ENCODE measurements around the gene DUSP22. TPM values are rescaled to one million over a fixed set of nuclear protein-coding genes. Genes with fewer than 3 reads are reported as not detected.

Gene DUSP22
- total and polyA plus RNA-seq, 2 of the 8 experiments (the other 6 are each of a cell fraction or from before 2014, with no cell fraction given) = 15.5 to 32.4 TPM

- Histone ChIP-seq H3K4ac (replicated peaks; ENCODE audit: insufficient read length, low read depth, low read length) (no peak overlapping the region), H3K4me3 (ENCODE audit: extremely low read depth in 1 of 4, insufficient read depth in 2 of 4, low read depth in 3 of 4, low read length in 4 of 4) (no peak overlapping the region), H3K9me3 (ENCODE audit: insufficient read depth in 2 of 2, low read depth in 1 of 2, low read length in 1 of 2) (peaks cover 30 to 80% of the 10 kb centered on the region in 2 experiments), H3K23me2 (ENCODE audit: low read depth, low read length) (peaks cover 13% of the 10 kb centered on the region), H2BK12ac (ENCODE audit: low read depth, low read length) (no peak overlapping the region), H3K27me3 (replicated peaks in 1 of 4; ENCODE audit: control insufficient read depth in 3 of 4, extremely low read depth in 1 of 4, insufficient read depth in 3 of 4, low read length in 3 of 4) (0 out of 7 replicates have a peak, but pooled peaks cover 0 to 3% (median 0%) of the 10 kb centered on the region in 4 experiments), H2AK5ac (ENCODE audit: low read depth, low read length) (no peak overlapping the region), H3K9ac (replicated peaks in 1 of 4; ENCODE audit: extremely low read depth in 1 of 4, low read depth in 3 of 4, low read length in 3 of 4) (no peak overlapping the region), H3K27ac (ENCODE audit: low read depth, low read length) (no peak overlapping the region), H4K91ac (replicated peaks; ENCODE audit: insufficient read length, low read length) (no peak overlapping the region), H2BK120ac (replicated peaks; ENCODE audit: low read depth, low read length) (no peak overlapping the region), H3K18ac (ENCODE audit: extremely low read depth, low read length) (no peak overlapping the region), H2BK5ac (ENCODE audit: low read depth, low read length) (no peak overlapping the region), H2BK20ac (ENCODE audit: low read length) (no peak overlapping the region), H4K8ac (ENCODE audit: extremely low read depth, insufficient read depth, low read length) (no peak overlapping the region), H3K23ac (ENCODE audit: insufficient read length) (no peak overlapping the region), H2AFZ (ENCODE audit: low read length) (no peak overlapping the region), H2BK15ac (ENCODE audit: low read length) (no peak overlapping the region), H3K79me1 (ENCODE audit: low read depth, low read length) (no peaks in the 10 kb centered on the region), H3K14ac (ENCODE audit: insufficient read length) (no peak overlapping the region), H3K79me2 (ENCODE audit: control insufficient read depth in 1 of 2, insufficient read depth in 2 of 2, low read length in 2 of 2) (peaks cover 4 to 23% of the 10 kb centered on the region in 2 experiments; a peak in 1 of 4 replicates), H3K56ac (replicated peaks; ENCODE audit: insufficient read length, low read depth, low read length) (no peak overlapping the region), H3K36me3 (ENCODE audit: control insufficient read depth in 2 of 4, insufficient read depth in 4 of 4, low read length in 3 of 4) (no peaks in the 10 kb centered on the region), H3K4me2 (ENCODE audit: insufficient read depth in 1 of 2, low read depth in 2 of 2, low read length in 2 of 2) (no peak overlapping the region; a peak in 1 of 4 replicates), H4K20me1 (replicated peaks in 1 of 2; ENCODE audit: control insufficient read depth in 1 of 2, insufficient read depth in 2 of 2, low read length in 2 of 2) (peaks cover 0 to 2% of the 10 kb centered on the region in 2 experiments), H4K5ac (ENCODE audit: insufficient read length, low read depth, low read length) (no peak overlapping the region), H3K4me1 (replicated peaks in 1 of 4; ENCODE audit: control insufficient read depth in 3 of 4, insufficient read depth in 4 of 4, low read length in 3 of 4) (peaks cover 0 to 6% (median 2%) of the 10 kb centered on the region in 4 experiments; a peak in 5 of 7 replicates)
- TF ChIP-seq SRF (IDR thresholded peaks at IDR 0.05; ENCODE audit: low read depth, low read length) (no peak), JUND (IDR thresholded peaks at IDR 0.05; ENCODE audit: low read length) (no peak), SIRT6 (IDR thresholded peaks at IDR 0.05; ENCODE audit: low read length) (no peak), TAF1 (IDR thresholded peaks at IDR 0.05; ENCODE audit: low read depth, low read length) (no peak), EP300 (IDR thresholded peaks at IDR 0.05; ENCODE audit: borderline replicate concordance in 1 of 2, low read depth in 2 of 2, low read length in 2 of 2) (no peak), POLR2A (IDR thresholded peaks at IDR 0.05; ENCODE audit: control extremely low read depth in 1 of 2, low read depth in 2 of 2, low read length in 2 of 2) (no peak), BACH1 (IDR thresholded peaks at IDR 0.05; ENCODE audit: low read length) (no peak), RNF2 (IDR thresholded peaks at IDR 0.05; ENCODE audit: borderline replicate concordance, low read depth, low read length, missing control alignments, poor library complexity, severe bottlenecking) (no peak), NANOG (IDR thresholded peaks at IDR 0.05; ENCODE audit: insufficient read depth, low read depth, low read length, poor library complexity, severe bottlenecking) (no peak), ZNF274 (IDR thresholded peaks at IDR 0.05; ENCODE audit: borderline replicate concordance, extremely low read depth, low read length) (no peak), SAP30 (IDR thresholded peaks at IDR 0.05; ENCODE audit: insufficient read depth, insufficient replicate concordance, low read length) (no peak)
- ChIA-PET CTCF (ENCODE audit: partially characterized antibody) (interaction anchor here (1.4 to 2.0 kb wide), 2 partner anchors 13 to 78 kb away, joined by 4 to 9 read pairs; no protein-coding TSS in a partner anchor), POLR2A (ENCODE audit: partially characterized antibody) (no interaction called here)
- 88% methylated on average over 17 of the region's 17 CpGs; no CpG with 5 or more reads in 1 of the 2 experiments for WGBS, 2 experiments (ENCODE audit: extremely low coverage in 1 of 2, insufficient coverage in 1 of 2, insufficient read length in 1 of 2, insufficient replicate concordance in 2 of 2, low coverage in 1 of 2, low lambda C conversion rate in 2 of 2, missing lambda C conversion rate in 1 of 2)
- DNase-seq (ENCODE audit: low read depth in 1 of 2, low spot score in 2 of 2) (peak in 1 of 2 experiments; percentile 19), FAIRE-seq (no peak)
Measured at GRCh38 chr6:294656-295565, 2.6 kb downstream of the DUSP22 start.
